AG09319 (cell line): ENCODE results near the gene EFHD2.

Experiments used
- DNase-seq: peaks from one replicate; pipeline ENCODE4 v3.0.0-alpha.2; 2010; ENCODE audit warnings: low read depth; ENCODE audit errors: extremely low read depth
- CTCF ChIP-seq: IDR thresholded peaks from 2 replicates; pipeline ENCODE4 v1.5.1; 2011; ENCODE audit warnings: low read depth, mild to moderate bottlenecking, inconsistent platforms, low read length, moderate library complexity

EFHD2 gene

DNA sequence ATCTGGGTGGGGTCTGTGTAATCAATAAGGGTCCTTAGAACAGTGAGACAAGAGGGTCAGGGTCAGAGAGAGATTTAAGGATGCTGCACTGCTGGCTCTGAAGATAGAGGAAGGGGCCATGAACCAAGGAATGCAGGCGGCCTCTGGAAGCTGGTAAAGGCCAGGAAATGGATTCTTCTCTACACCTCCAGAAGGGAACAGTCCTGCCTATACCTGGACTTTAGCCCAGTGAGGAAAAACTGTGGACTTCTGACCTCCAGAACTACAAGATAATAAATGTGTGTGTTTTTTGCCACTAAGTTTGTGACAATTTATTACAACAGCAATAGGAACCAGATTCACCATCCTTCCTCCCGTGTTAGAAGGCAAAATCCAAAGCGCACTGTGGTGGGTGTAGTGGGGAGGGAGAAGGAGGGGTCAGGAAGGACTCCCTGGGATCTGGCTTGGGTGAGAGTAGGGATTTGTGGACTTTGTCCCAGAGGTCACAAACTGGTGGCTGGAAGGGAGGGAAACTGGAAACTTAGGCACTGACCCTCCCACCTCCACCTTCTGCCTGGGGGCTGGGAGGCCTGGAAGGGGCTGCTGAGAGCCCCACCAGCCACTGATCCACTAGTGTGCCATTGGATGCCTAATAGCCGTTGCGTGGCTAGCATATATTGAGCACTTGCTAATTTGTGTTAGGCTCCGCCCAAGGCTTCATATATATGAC is 41.5 kb downstream of the EFHD2 start:
- DNase-seq = no peak
- no peak for TF ChIP-seq CTCF

GRCh38 chr1:15452216-15452615 is 42.5 kb downstream of the EFHD2 start:
- no peak for TF ChIP-seq CTCF
- DNase-seq = no peak

- TF ChIP-seq CTCF = no peak
- DNase-seq = no peak
Measured at GRCh38 chr1:15452866-15453571, 43.3 kb downstream of the EFHD2 start.

- TF ChIP-seq CTCF = no peak
- DNase-seq = no peak
Measured at GRCh38 chr1:15453734-15454133, 44.0 kb downstream of the EFHD2 start.

DNA sequence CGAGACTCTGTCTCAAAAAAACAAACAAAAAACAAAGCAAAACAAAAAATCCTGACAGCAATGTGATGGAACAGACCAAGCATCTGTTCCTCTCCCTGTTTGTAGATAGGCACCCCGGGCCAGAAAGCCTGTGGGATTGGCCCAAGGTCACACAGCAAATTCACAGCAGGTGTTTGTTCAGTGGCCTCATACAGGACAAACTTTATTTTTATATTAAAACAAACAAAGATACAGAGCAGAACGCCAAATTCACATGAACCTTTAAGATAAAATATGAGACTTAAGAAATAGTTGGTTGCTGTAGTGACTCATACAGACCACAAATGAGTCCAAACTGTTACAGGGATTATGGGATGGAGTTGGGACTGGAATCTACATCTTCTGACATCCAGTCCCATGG is 44.6 kb downstream of the EFHD2 start:
- DNase-seq = peak; percentile 61
- TF ChIP-seq CTCF = no peak

GRCh38 chr1:15455522-15455921 is 45.8 kb downstream of the EFHD2 start:
- DNase-seq = peak; percentile 55
- TF ChIP-seq CTCF = no peak

DNA sequence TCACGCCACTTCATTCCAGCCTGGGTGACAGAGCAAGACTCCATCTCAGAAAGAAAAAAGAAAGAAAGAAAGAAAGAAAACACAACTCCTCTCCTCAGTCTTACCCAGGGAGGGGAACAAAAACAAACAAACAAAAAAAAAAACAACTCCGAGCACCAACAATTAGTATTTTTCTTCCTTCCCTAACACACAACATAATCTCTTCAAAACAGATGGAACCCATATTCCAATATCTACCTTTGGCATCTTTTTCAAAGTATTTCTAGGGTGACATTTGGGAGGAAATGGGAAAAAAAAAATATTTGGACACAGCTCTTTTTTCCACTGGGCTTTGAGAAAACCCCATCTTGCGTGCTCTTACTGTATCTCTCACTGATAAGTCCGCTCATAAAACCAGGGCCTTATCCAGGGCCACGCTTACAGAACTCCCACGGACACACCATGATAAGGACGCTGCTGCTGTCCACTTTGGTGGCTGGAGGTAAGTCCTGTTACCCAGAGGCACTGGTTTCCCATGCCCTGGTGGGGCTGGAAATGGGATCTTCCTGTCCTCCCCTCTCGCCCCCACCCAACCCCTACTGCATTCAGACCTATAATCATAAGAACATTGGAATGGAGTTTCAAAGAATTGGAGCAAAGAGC is 46.7 kb downstream of the EFHD2 start, which contains the start of gene CELA2A:
CELA2A (plus strand) TSS at position 420 of the 642 bp plus-strand sequence; CDS start at position 442, 22 bp downstream.
- no peak for DNase-seq
- no peak for TF ChIP-seq CTCF
